Chondrocyte (in vitro differentiated cells): ENCODE measurements around the gene MAML3. TPM values are rescaled to one million over a fixed set of nuclear protein-coding genes. Genes with fewer than 3 reads are reported as not detected.

Source experiments
- DNase-seq: peaks from one replicate; pipeline ENCODE4 v3.0.0; 2021; ENCODE audit warnings: mixed read lengths, low spot score
- H3K27ac Mint-ChIP-seq: one replicate; pipeline ENCODE4 v1.8.0; 2021; ENCODE audit warnings: mild to moderate bottlenecking, moderate library complexity, mixed read lengths; ENCODE audit not compliant: unreplicated experiment
- H3K27me3 Mint-ChIP-seq: 2 replicates; pipeline ENCODE4 v1.8.0; 2021; ENCODE audit warnings: low read depth, mixed read lengths
- H3K36me3 Mint-ChIP-seq: 2 replicates; pipeline ENCODE4 v1.8.0; 2021; ENCODE audit warnings: low read depth, mixed read lengths
- H3K4me1 Mint-ChIP-seq: 2 replicates; pipeline ENCODE4 v1.8.0; 2021; ENCODE audit warnings: low read depth, mild to moderate bottlenecking, mixed read lengths
- H3K4me3 Mint-ChIP-seq: one replicate; pipeline ENCODE4 v1.8.0; 2021; ENCODE audit warnings: mild to moderate bottlenecking, moderate library complexity, mixed read lengths; ENCODE audit not compliant: unreplicated experiment
- H3K9me3 Mint-ChIP-seq: 2 replicates; pipeline ENCODE4 v1.8.0; 2021; ENCODE audit warnings: low read depth, mixed read lengths
- total RNA-seq: library from RNA; stranded (reverse); gene quantifications from 3 replicates; pipeline ENCODE4 v1.2.1, GENCODE V29; 2021
- TF ChIP-seq, protein P1 (sequence below): fragments of 200-600 bp; sonication (generic); IDR thresholded peaks from 2 replicates; pipeline ENCODE4 v1.5.0; 2021; ENCODE audit warnings: antibody characterized with exemption, mild to moderate bottlenecking, moderate library complexity

Gene MAML3
- total RNA-seq, 1 donor from 2014 or later: 1.6 TPM

GRCh38 chr4:139900964-139901376 lies 253.0 kb downstream of the MAML3 start:
- Mint-ChIP-seq H3K4me1 (peaks cover 15% of the 10 kb centered on the region), H3K27ac (no peak overlapping the region), H3K4me3 (no peak overlapping the region), H3K9me3 (peaks cover 6% of the 10 kb centered on the region), H3K36me3 (no peaks in the 10 kb centered on the region), H3K27me3 (no peaks in the 10 kb centered on the region)
- TF ChIP-seq, protein P1, sequence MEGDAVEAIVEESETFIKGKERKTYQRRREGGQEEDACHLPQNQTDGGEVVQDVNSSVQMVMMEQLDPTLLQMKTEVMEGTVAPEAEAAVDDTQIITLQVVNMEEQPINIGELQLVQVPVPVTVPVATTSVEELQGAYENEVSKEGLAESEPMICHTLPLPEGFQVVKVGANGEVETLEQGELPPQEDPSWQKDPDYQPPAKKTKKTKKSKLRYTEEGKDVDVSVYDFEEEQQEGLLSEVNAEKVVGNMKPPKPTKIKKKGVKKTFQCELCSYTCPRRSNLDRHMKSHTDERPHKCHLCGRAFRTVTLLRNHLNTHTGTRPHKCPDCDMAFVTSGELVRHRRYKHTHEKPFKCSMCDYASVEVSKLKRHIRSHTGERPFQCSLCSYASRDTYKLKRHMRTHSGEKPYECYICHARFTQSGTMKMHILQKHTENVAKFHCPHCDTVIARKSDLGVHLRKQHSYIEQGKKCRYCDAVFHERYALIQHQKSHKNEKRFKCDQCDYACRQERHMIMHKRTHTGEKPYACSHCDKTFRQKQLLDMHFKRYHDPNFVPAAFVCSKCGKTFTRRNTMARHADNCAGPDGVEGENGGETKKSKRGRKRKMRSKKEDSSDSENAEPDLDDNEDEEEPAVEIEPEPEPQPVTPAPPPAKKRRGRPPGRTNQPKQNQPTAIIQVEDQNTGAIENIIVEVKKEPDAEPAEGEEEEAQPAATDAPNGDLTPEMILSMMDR: no peak
- DNase-seq: no peak

- no peaks in the 10 kb centered on the region for H3K27me3 Mint-ChIP-seq
- no peak overlapping the region for H3K27ac Mint-ChIP-seq
- no peaks in the 10 kb centered on the region for H3K36me3 Mint-ChIP-seq
- TF ChIP-seq, protein P1: no peak
- H3K4me3 Mint-ChIP-seq: no peak overlapping the region
- H3K9me3 Mint-ChIP-seq: no peaks in the 10 kb centered on the region
- DNase-seq: no peak
- H3K4me1 Mint-ChIP-seq: peaks cover 15% of the 10 kb centered on the region
Measured at GRCh38 chr4:139899346-139899745, 254.6 kb downstream of the MAML3 start.

- Mint-ChIP-seq H3K4me3 (no peak overlapping the region), H3K9me3 (no peaks in the 10 kb centered on the region), H3K27ac (no peak overlapping the region), H3K36me3 (no peaks in the 10 kb centered on the region), H3K4me1 (peaks cover 15% of the 10 kb centered on the region), H3K27me3 (no peaks in the 10 kb centered on the region)
- no peak for DNase-seq
- TF ChIP-seq, protein P1: no peak
Measured at GRCh38 chr4:139898293-139898692, 255.7 kb downstream of the MAML3 start.

GRCh38 chr4:139896091-139896604 lies 257.8 kb downstream of the MAML3 start:
- TF ChIP-seq, protein P1: no peak
- no peaks in the 10 kb centered on the region for H3K9me3 Mint-ChIP-seq
- no peak for DNase-seq

GRCh38 chr4:139893801-139894200 lies 260.2 kb downstream of the MAML3 start:
- H3K27ac Mint-ChIP-seq: no peak overlapping the region

More at GRCh38 chr4:139896091-139896604, 257.8 kb downstream of the MAML3 start:
- Mint-ChIP-seq H3K27me3 (no peaks in the 10 kb centered on the region), H3K4me3 (no peak overlapping the region), H3K36me3 (no peaks in the 10 kb centered on the region), H3K4me1 (peaks cover 3% of the 10 kb centered on the region), H3K27ac (no peak overlapping the region)

More at GRCh38 chr4:139893801-139894200, 260.2 kb downstream of the MAML3 start:
- DNase-seq: no peak
- Mint-ChIP-seq H3K36me3 (no peaks in the 10 kb centered on the region), H3K4me3 (no peak overlapping the region), H3K27me3 (no peaks in the 10 kb centered on the region), H3K9me3 (no peaks in the 10 kb centered on the region), H3K4me1 (peaks cover under 1% of the 10 kb centered on the region)
- TF ChIP-seq, protein P1: no peak
